SK-N-SH (cell line): ENCODE results near the gene PLIN1.

ENCODE experiments used
- CTCF ChIP-seq: fragments of 200-600 bp; sonication (generic); IDR thresholded peaks from 2 replicates; pipeline ENCODE4 v1.6.1; 2017; ENCODE audit warnings: antibody characterized with exemption, mild to moderate bottlenecking, moderate library complexity
- EP300 ChIP-seq, 2 experiments: IDR thresholded peaks; 2 replicates each; pipeline versions ENCODE4 v1.4.0 to v1.6.1; 2012; ENCODE audit warnings: borderline replicate concordance in 1 of 2, low read depth in 1 of 2, low read length in 1 of 2
- IRF3 ChIP-seq: fragments of 150-350 bp; IDR thresholded peaks from 2 replicates; pipeline ENCODE4 v1.6.1; 2016; ENCODE audit warnings: mild to moderate bottlenecking, low read depth, low read length
- MAX ChIP-seq: IDR thresholded peaks from 2 replicates; pipeline ENCODE4 v1.4.0; 2012; ENCODE audit warnings: low read depth
- NRF1 ChIP-seq: IDR thresholded peaks from 2 replicates; pipeline ENCODE4 v1.6.1; 2012; ENCODE audit warnings: low read depth, mild to moderate bottlenecking, low read length
- POLR2AphosphoS5 ChIP-seq: IDR thresholded peaks from 2 replicates; pipeline ENCODE4 v1.6.1; 2012; ENCODE audit warnings: low read depth, low read length
- REST ChIP-seq: IDR thresholded peaks from 2 replicates; pipeline ENCODE4 v1.6.1; 2012; ENCODE audit warnings: mild to moderate bottlenecking, low read depth, low read length, moderate library complexity
- RXRA ChIP-seq: IDR thresholded peaks from 2 replicates; pipeline ENCODE4 v1.4.0; 2012; ENCODE audit warnings: low read depth, mild to moderate bottlenecking, borderline replicate concordance
- SIN3A ChIP-seq: IDR thresholded peaks from 2 replicates; pipeline ENCODE4 v1.6.1; 2012; ENCODE audit warnings: low read depth, mild to moderate bottlenecking, low read length, moderate library complexity, borderline replicate concordance
- TAF1 ChIP-seq: IDR thresholded peaks from 2 replicates; pipeline ENCODE4 v1.6.1; 2012; ENCODE audit warnings: low read depth, mild to moderate bottlenecking, low read length, moderate library complexity, borderline replicate concordance
- USF2 ChIP-seq: fragments of 150-350 bp; IDR thresholded peaks from 2 replicates; pipeline ENCODE4 v1.6.1; 2017; ENCODE audit warnings: antibody characterized with exemption, low read length, low read depth, borderline replicate concordance
- ZBTB33 ChIP-seq: IDR thresholded peaks from 2 replicates; pipeline ENCODE4 v1.4.0; 2012; ENCODE audit warnings: low read depth, borderline replicate concordance

- TF ChIP-seq CTCF (no peak), EP300 (IDR thresholded peaks at IDR 0.05; ENCODE audit: borderline replicate concordance in 1 of 2, low read depth in 1 of 2, low read length in 1 of 2) (no peak), MAX (no peak), TAF1 (no peak), ZBTB33 (no peak), REST (no peak), USF2 (no peak), POLR2AphosphoS5 (no peak), IRF3 (no peak), SIN3A (no peak), RXRA (no peak), NRF1 (no peak)
Observed at GRCh38 chr15:89723031-89723430, 43.9 kb upstream of the PLIN1 start.
